ENCODE data around the gene GYG1.

The GYG1 gene

DNA sequence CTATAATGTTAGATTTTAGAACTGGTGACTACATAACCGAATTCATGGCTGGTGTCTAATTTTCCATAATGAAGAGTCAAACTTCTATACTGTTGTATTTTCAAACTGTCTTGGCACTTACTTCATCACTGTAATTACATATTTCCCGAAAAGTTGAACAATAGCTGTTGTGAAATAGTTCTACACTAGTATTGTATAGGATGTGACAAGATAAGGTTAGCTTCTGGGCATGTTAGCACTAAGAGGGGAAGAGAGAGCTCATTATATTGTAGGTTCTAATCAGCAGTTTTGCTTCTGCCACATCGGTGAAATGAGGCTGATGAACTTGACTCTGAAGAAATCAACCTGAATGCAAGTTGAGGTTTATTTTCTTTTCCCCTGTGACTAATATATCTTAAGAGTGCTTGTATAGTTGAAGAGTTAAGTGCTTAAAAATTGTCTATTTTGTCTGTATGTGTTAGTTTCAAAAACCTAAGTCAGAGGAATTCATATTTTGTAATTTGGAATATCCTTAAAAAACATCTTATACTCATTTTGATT lies 8.9 kb downstream of the GYG1 start:
- H3K27ac ChIP-seq: no peak overlapping the region
- TF ChIP-seq, protein P1, sequence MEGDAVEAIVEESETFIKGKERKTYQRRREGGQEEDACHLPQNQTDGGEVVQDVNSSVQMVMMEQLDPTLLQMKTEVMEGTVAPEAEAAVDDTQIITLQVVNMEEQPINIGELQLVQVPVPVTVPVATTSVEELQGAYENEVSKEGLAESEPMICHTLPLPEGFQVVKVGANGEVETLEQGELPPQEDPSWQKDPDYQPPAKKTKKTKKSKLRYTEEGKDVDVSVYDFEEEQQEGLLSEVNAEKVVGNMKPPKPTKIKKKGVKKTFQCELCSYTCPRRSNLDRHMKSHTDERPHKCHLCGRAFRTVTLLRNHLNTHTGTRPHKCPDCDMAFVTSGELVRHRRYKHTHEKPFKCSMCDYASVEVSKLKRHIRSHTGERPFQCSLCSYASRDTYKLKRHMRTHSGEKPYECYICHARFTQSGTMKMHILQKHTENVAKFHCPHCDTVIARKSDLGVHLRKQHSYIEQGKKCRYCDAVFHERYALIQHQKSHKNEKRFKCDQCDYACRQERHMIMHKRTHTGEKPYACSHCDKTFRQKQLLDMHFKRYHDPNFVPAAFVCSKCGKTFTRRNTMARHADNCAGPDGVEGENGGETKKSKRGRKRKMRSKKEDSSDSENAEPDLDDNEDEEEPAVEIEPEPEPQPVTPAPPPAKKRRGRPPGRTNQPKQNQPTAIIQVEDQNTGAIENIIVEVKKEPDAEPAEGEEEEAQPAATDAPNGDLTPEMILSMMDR (conservative IDR thresholded peaks at IDR 0.05): no peak
- no peak for TF ChIP-seq ZFX (IDR thresholded peaks at IDR 0.05)

GRCh38 chr3:149001727-149002126 lies 10.4 kb downstream of the GYG1 start:
- no peak overlapping the region for H3K27ac ChIP-seq
- TF ChIP-seq ZFX (IDR thresholded peaks at IDR 0.05): no peak
- TF ChIP-seq, protein P1 (conservative IDR thresholded peaks at IDR 0.05): no peak

DNA sequence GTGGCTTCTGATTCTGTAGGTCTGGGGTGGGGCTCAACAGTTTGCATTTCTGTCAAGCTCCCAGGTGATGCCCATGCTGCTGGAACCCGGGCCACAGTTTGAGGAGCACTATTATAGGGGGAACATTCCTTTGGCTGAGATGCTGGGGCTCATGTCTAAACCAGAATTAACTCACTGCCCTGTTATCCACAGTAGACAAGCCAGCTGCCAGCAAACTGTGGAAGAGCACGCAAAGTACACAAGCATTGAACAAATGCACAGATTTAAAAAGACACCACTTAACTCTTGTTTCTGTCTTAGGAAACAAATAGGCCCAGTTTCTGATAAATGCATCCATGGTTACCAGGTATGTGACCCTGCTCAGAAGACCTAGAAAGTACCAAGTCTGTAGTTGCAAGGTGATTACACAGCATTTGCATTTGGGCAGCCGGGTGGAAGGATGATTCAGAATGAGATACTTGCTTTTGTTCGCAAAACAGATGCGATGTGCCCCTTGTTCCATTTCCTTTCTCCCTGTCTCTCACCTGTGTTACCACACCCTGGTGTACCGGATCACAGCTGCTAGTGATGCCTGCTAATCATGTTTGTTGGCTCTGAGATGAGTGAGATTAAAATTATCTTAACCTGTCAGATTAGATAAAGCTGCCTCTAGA lies 12.4 kb downstream of the GYG1 start:
- no peak overlapping the region for H3K27ac ChIP-seq
- TF ChIP-seq, protein P1 (conservative IDR thresholded peaks at IDR 0.05): no peak
- no peak for TF ChIP-seq ZFX (IDR thresholded peaks at IDR 0.05)

DNA sequence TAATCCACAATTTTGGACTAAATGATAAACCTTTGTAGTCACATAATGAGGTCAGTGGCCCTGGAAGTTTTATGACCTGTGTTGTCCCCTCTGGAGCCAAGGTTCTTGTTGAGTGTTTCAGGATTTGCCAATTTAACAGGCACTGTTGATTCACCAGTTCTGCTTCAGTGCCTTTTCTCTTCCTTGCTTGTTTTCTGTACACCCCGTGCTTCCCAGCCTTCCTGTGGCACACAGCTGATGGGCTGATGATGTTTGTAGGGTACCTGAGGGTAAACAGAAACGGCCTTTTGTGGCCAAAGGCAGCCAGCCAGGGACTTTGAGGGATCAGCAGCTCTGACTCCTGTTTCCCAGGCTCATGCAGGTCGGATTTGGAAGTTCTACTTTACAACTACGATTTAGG lies 13.3 kb downstream of the GYG1 start:
- H3K27ac ChIP-seq: no peak overlapping the region
- TF ChIP-seq ZFX (IDR thresholded peaks at IDR 0.05): no peak
- TF ChIP-seq, protein P1 (conservative IDR thresholded peaks at IDR 0.05): no peak

DNA sequence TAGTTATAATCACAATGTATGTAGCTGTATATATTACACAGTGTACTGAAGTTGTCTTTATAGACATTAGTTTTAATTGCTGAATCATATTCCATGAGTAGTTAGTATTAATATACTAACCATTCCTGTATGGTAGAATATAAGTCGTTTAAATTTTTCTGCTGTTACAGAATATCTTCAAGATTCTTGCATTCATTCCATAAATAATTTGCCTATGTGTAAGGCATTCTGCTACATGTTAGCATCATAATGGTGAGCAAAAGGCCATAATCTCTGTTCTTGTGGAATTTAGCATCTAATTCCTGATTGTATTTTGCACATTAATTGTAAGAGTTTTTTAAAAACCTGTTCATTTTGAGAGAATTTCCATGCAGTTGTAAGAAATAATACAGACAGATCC lies 14.1 kb downstream of the GYG1 start:
- no peak overlapping the region for H3K27ac ChIP-seq
- no peak for TF ChIP-seq ZFX (IDR thresholded peaks at IDR 0.05)
- TF ChIP-seq, protein P1 (conservative IDR thresholded peaks at IDR 0.05): no peak

- H3K27ac ChIP-seq: no peak overlapping the region
- TF ChIP-seq, protein P1 (conservative IDR thresholded peaks at IDR 0.05): no peak
- TF ChIP-seq ZFX (IDR thresholded peaks at IDR 0.05): no peak
Measured at GRCh38 chr3:149007567-149008257, 16.4 kb downstream of the GYG1 start.

GRCh38 chr3:149009732-149010131 lies 18.4 kb downstream of the GYG1 start:
- no peak overlapping the region for H3K27ac ChIP-seq
- no peak for TF ChIP-seq ZFX (IDR thresholded peaks at IDR 0.05)
- TF ChIP-seq, protein P1 (conservative IDR thresholded peaks at IDR 0.05): no peak

Data from C4-2B (cell line).